ENCODE results near the gene GPX4.

DNA sequence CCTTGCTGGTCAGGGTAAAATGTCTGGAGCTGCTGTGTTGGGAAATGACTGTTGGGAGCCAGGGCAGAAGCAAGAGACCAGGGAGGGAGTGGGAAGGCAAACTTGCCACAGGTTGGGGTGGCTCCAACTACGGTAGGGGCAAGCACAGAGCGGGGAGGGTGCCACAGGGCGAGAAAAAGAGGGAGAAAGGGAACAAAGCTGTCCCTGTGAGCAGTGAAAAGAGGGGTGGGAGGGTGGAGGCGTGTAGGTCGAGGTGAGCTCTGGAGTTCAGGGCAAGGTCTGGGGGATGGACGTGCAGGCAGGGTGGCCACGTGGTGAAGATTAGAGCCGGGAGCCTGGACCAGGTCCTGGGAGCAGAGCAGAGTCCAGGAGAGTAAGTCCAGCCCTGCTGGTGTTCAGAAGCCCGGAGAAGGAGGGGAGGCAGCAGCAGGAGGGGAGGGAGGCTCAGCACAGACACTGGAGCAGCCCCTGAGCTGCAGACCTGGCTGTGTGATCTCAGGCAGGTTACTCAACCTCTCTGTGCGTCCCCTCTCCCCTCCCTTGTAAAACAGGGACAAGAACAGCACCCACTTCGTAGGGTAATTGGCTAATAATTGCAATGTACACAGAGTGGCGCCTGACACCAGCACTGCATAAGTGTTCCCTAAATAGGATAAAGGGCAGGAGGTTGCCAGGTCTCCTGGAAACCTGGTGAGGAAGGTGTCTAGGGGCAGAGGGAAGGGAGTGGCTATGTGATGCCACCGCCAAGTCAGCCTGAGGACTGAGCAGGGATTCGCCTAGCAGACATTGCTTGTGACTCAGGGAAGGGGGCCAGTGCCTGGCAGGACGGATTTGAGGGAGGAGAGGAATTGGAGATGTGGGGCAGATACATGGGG lies 5.4 kb upstream of the GPX4 start:
- TF ChIP-seq, protein P1, sequence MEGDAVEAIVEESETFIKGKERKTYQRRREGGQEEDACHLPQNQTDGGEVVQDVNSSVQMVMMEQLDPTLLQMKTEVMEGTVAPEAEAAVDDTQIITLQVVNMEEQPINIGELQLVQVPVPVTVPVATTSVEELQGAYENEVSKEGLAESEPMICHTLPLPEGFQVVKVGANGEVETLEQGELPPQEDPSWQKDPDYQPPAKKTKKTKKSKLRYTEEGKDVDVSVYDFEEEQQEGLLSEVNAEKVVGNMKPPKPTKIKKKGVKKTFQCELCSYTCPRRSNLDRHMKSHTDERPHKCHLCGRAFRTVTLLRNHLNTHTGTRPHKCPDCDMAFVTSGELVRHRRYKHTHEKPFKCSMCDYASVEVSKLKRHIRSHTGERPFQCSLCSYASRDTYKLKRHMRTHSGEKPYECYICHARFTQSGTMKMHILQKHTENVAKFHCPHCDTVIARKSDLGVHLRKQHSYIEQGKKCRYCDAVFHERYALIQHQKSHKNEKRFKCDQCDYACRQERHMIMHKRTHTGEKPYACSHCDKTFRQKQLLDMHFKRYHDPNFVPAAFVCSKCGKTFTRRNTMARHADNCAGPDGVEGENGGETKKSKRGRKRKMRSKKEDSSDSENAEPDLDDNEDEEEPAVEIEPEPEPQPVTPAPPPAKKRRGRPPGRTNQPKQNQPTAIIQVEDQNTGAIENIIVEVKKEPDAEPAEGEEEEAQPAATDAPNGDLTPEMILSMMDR (IDR thresholded peaks at IDR 0.05; ENCODE audit: borderline replicate concordance, extremely low read depth, low read length, poor library complexity, severe bottlenecking) = no peak
- TF ChIP-seq EZH2 (IDR thresholded peaks at IDR 0.05; ENCODE audit: borderline replicate concordance, low read depth, low read length, severe bottlenecking) = no peak
